Brain microvascular endothelial cell (primary cell): ENCODE measurements around the gene SOS1.

ENCODE experiments used
- DNase-seq: peaks from one replicate; pipeline ENCODE4 v3.0.0-alpha.2; 2020
- H3K27ac ChIP-seq: fragments of 250-450 bp; sonication (Bioruptor Pico); 2 replicates; pipeline ENCODE4 v1.5.1; 2020; ENCODE audit warnings: mild to moderate bottlenecking, moderate library complexity
- H3K27me3 ChIP-seq: fragments of 250-450 bp; sonication (Bioruptor Pico); replicated peaks from 2 replicates; pipeline ENCODE4 v1.5.1; 2020; ENCODE audit warnings: mild to moderate bottlenecking
- H3K36me3 ChIP-seq: fragments of 250-450 bp; sonication (Bioruptor Pico); replicated peaks from 2 replicates; pipeline ENCODE4 v1.5.1; 2020; ENCODE audit warnings: mild to moderate bottlenecking
- H3K4me3 ChIP-seq: 2 replicates; pipeline ENCODE4 v1.5.1; 2011; ENCODE audit warnings: low read depth, mild to moderate bottlenecking, control low read depth, low read length, moderate library complexity
- CTCF ChIP-seq: IDR thresholded peaks from 2 replicates; pipeline ENCODE4 v1.5.1; 2011; ENCODE audit warnings: low read depth, mild to moderate bottlenecking, moderate library complexity, low read length, control low read depth, inconsistent platforms; ENCODE audit errors: missing control alignments
- in situ Hi-C: cut with HindIII; loops from 2 replicates; pipeline ENCODE4 v1.10.0; 2017; ENCODE audit warnings: low sequenced_read_pairs, low pct_ligation_motif_present

The SOS1 gene

GRCh38 chr2:38935568-38936172 is 185.2 kb downstream of the SOS1 start:
- in situ Hi-C loops: no loop called here
- DNase-seq: peak; percentile 20

DNA sequence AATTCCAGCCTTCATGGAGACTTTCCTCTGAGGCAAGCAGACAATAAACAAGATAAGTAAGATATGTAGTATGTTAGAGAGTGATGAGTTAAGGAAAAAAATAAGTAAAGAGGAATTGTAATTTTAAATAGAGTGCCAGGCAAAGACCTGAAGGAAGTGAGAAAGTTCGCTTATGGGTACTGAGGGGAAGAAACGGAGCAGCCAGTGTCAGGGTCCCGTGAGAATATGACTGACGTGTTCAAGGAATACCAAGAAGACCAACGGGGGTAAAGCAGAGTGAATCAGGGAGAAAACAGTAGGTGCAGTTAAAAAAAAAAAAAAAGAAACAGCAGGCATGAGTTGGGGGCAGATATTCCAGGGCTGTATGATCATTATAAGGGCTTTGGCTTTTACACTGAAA is 186.1 kb downstream of the SOS1 start:
- no peak overlapping the region for H3K4me3 ChIP-seq
- no peak for TF ChIP-seq CTCF
- H3K27ac ChIP-seq: no peak overlapping the region
- in situ Hi-C loops: no loop called here
- H3K27me3 ChIP-seq: no peaks in the 10 kb centered on the region
- DNase-seq: no peak
- no peaks in the 10 kb centered on the region for H3K36me3 ChIP-seq

More at GRCh38 chr2:38935568-38936172, 185.2 kb downstream of the SOS1 start:
- no peaks in the 10 kb centered on the region for H3K36me3 ChIP-seq
- TF ChIP-seq CTCF: no peak
- H3K4me3 ChIP-seq: no peak overlapping the region
- no peaks in the 10 kb centered on the region for H3K27me3 ChIP-seq
- no peak overlapping the region for H3K27ac ChIP-seq

DNA sequence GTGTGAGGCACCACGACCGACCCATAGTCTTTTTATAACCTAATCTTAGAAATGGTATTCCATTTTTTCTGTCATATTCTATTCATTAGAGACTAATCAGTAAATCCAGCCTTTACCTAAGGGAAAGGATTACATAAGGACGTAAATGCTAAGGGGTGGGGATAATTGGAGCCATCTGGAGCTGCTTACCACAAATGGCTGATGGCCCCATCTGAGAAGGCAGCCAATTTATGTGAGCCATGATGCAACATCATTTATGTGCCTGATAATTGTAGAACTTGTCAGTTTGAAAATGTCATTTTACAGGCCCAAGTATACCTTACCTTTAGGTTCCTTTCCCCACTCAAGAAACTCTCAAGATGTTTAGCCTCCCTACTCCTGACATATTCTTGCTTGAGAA is 187.2 kb downstream of the SOS1 start:
- no peak for TF ChIP-seq CTCF
- Histone ChIP-seq H3K4me3 (no peak overlapping the region), H3K36me3 (no peaks in the 10 kb centered on the region), H3K27me3 (no peaks in the 10 kb centered on the region), H3K27ac (no peak overlapping the region)
- DNase-seq: no peak
- in situ Hi-C loops: no loop called here

- TF ChIP-seq CTCF: no peak
- Histone ChIP-seq H3K4me3 (no peak overlapping the region), H3K36me3 (no peaks in the 10 kb centered on the region), H3K27ac (no peak overlapping the region), H3K27me3 (no peaks in the 10 kb centered on the region)
- in situ Hi-C loops: no loop called here
- peak; percentile 7 for DNase-seq
Measured at GRCh38 chr2:38932586-38932985, 188.3 kb downstream of the SOS1 start.
